Measurements from ENCODE around the gene PSMC1.

- TF ChIP-seq CTCF (IDR thresholded peaks at IDR 0.05) (no peak), POLR2A (IDR thresholded peaks at IDR 0.05) (no peak)
Observed at GRCh38 chr14:90281756-90282155, 25.4 kb downstream of the PSMC1 start.
